ENCODE measurements around the gene KPNA6. TPM values are rescaled to one million over a fixed set of nuclear protein-coding genes. Genes with fewer than 3 reads are reported as not detected.
"Not testable (repeated sequence)": the region's sequence is repeated elsewhere in the genome, so short reads cannot be mapped to it uniquely, and the experiment has no call there.

Gene KPNA6
- total RNA-seq, 2 experiments from 2014 or later, result 19.5 to 36.3 TPM

DNA sequence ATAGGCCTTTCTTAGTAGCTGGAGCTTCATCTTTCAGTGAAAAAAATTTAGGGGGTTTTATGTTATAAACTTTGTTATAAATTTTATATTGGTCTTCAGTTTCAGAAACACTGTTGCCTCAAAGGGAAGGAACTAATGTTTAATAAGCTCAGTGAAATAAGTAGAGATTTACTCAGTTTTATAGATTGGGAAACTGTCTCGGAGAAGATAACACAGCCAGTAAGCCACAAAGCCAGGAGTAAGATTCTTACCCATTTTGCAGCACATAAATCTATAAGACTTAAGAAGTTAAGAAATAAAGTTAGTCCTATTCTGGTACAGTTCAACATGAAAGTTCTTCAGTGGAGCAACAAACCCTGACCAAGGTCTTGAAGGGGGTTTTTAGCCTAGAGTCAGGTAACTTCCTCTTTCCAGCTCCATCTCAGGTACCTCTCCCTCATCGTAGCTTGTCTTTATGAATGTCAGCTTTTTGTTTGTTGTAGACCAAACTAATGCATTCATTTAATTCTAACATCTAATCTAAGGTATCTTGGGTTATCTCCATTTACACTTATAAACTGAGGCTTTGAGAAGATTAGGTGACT, 3.3 kb downstream of the KPNA6 start:
- DNase-seq (ENCODE audit: low spot score), result peak; percentile 44
- H3K36me3 ChIP-seq (ENCODE audit: insufficient read depth, low read length), result peaks cover 31% of the 10 kb centered on the region
- H2AFZ ChIP-seq (ENCODE audit: low read length), result no peak overlapping the region
- intact Hi-C loops (cut with micrococcal nuclease; ENCODE audit: unreplicated experiment), result no loop called here
- ChIA-PET CTCF (ENCODE audit: unreplicated experiment) (interaction anchor here (1.0 kb wide), 1 partner anchor 17 kb away, joined by 5 read pairs; no protein-coding TSS in a partner anchor), POLR2A (interaction anchor here (0.6 to 5.6 kb wide), 5 partner anchors 9 to 38 kb away, joined by 3 to 27 read pairs (median 4); partner anchors contain the start of gene TMEM39B)
- H3K4me3 ChIP-seq (ENCODE audit: low read depth, low read length, poor library complexity, severe bottlenecking), result no peak overlapping the region
- H3K9me2 ChIP-seq (ENCODE audit: insufficient read depth, low read length), result no peaks in the 10 kb centered on the region
- no peaks in the 10 kb centered on the region for H3K9me3 ChIP-seq (ENCODE audit: low read length)
- H4K20me1 ChIP-seq (ENCODE audit: insufficient read depth, low read length), result peaks cover 17% of the 10 kb centered on the region
- BruUV-seq (replicated peaks), result TSS peak; percentile 57
- H3K79me2 ChIP-seq (ENCODE audit: insufficient read depth, low read depth, low read length), result peaks cover 81% of the 10 kb centered on the region
- H3K4me1 ChIP-seq (ENCODE audit: insufficient read depth, low read length, poor library complexity, severe bottlenecking), result peaks cover 29% of the 10 kb centered on the region
- TF ChIP-seq EZH2phosphoT487 (IDR thresholded peaks at IDR 0.05; ENCODE audit: borderline replicate concordance, low read depth, low read length), result no peak
- TF ChIP-seq CTCF (conservative IDR thresholded peaks at IDR 0.05; ENCODE audit: low read length), result no peak
- peak overlapping the region; percentile 15 for H3K27ac ChIP-seq (ENCODE audit: low read depth, low read length, poor library complexity, severe bottlenecking)
- H3K4me2 ChIP-seq (ENCODE audit: low read length), result peak overlapping the region; percentile 51

DNA sequence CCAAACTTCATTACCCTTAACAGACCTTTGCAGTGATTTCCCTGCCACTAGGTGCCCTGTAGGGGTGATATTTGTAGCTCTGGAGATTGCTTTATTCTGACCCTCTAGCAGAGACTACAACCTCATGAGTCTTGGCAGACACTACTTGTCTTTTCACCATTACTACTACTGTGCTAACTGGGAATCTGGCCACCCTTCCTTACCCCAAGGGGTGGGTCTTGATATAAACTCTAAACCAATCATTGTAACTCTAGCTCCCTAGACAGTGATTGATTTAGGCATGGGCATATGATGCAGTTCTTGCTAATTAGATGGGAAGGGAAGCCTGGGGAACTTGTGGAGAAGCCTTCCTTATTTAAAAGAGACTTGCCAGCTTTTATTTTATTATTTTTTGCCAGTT, 3.9 kb downstream of the KPNA6 start:
- no peak overlapping the region for H3K4me3 ChIP-seq (ENCODE audit: low read depth, low read length, poor library complexity, severe bottlenecking)
- no peak for DNase-seq (ENCODE audit: low spot score)
- H3K27ac ChIP-seq (ENCODE audit: low read depth, low read length, poor library complexity, severe bottlenecking), result no peak overlapping the region
- H3K4me1 ChIP-seq (ENCODE audit: insufficient read depth, low read length, poor library complexity, severe bottlenecking), result peaks cover 29% of the 10 kb centered on the region
- H3K4me2 ChIP-seq (ENCODE audit: low read length), result peak overlapping the region; percentile 51; the same call in 1 of the 2 replicates
- no peak; the same call in 1 of the 2 replicates for TF ChIP-seq CTCF (conservative IDR thresholded peaks at IDR 0.05; ENCODE audit: low read length)
- TF ChIP-seq EZH2phosphoT487 (IDR thresholded peaks at IDR 0.05; ENCODE audit: borderline replicate concordance, low read depth, low read length), result no peak
- H2AFZ ChIP-seq (ENCODE audit: low read length), result no peak overlapping the region
- POLR2A ChIA-PET, result interaction anchor here (0.7 to 5.6 kb wide), 4 partner anchors 8 to 90 kb away, joined by 5 to 27 read pairs (median 7); partner anchors contain the start of gene TMEM39B
- H4K20me1 ChIP-seq (ENCODE audit: insufficient read depth, low read length), result peaks cover 17% of the 10 kb centered on the region
- H3K9me3 ChIP-seq (ENCODE audit: low read length), result no peaks in the 10 kb centered on the region
- peaks cover 84% of the 10 kb centered on the region for H3K79me2 ChIP-seq (ENCODE audit: insufficient read depth, low read depth, low read length)
- H3K9me2 ChIP-seq (ENCODE audit: insufficient read depth, low read length), result no peaks in the 10 kb centered on the region
- CTCF ChIA-PET (ENCODE audit: unreplicated experiment), result interaction anchor here (1.0 kb wide), 1 partner anchor 16 kb away, joined by 5 read pairs; no protein-coding TSS in a partner anchor
- no TSS peak for BruUV-seq (replicated peaks)
- intact Hi-C loops (cut with micrococcal nuclease; ENCODE audit: unreplicated experiment), result no loop called here
- H3K36me3 ChIP-seq (ENCODE audit: insufficient read depth, low read length), result peaks cover 31% of the 10 kb centered on the region

DNA sequence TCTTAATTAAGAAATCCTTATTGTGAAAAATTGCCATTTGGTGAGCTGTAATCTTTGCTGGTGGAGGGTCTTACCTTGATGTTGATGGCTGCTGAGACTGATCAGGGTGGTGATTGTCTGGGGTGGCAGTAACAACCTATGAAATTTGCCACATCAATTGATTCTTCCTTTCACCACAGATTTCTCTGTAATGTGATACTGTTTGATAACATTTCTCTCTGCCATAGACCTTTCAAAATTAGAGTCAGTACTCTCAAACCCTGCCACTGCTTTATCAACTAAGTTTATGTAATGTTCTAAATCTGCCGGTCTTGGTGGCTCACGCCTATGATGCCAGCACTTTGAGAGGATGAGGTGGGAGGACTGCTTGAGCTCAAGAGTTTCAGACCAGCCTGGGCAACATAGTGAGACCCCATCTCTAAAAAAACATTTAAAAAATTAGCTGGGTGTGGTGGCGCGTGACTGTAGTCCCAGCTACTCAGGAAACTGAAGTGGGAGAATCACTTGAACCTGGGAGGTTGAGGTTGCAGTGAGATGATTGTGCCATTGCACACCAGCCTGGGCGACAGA, 5.0 kb downstream of the KPNA6 start:
- CTCF ChIA-PET (ENCODE audit: unreplicated experiment), result no interaction called here
- Histone ChIP-seq H2AFZ (ENCODE audit: low read length) (no peak overlapping the region), H3K4me2 (ENCODE audit: low read length) (no peak overlapping the region), H3K79me2 (ENCODE audit: insufficient read depth, low read depth, low read length) (peaks cover 94% of the 10 kb centered on the region), H4K20me1 (ENCODE audit: insufficient read depth, low read length) (peaks cover 21% of the 10 kb centered on the region), H3K9me3 (ENCODE audit: low read length) (no peaks in the 10 kb centered on the region), H3K27ac (ENCODE audit: low read depth, low read length, poor library complexity, severe bottlenecking) (no peak overlapping the region), H3K4me3 (ENCODE audit: low read depth, low read length, poor library complexity, severe bottlenecking) (no peak overlapping the region), H3K4me1 (ENCODE audit: insufficient read depth, low read length, poor library complexity, severe bottlenecking) (peaks cover 24% of the 10 kb centered on the region), H3K9me2 (ENCODE audit: insufficient read depth, low read length) (no peaks in the 10 kb centered on the region), H3K36me3 (ENCODE audit: insufficient read depth, low read length) (peaks cover 31% of the 10 kb centered on the region)
- TF ChIP-seq EZH2phosphoT487 (IDR thresholded peaks at IDR 0.05; ENCODE audit: borderline replicate concordance, low read depth, low read length), result no peak
- no peak for TF ChIP-seq CTCF (conservative IDR thresholded peaks at IDR 0.05; ENCODE audit: low read length)
- intact Hi-C loops (cut with micrococcal nuclease; ENCODE audit: unreplicated experiment), result no loop called here
- no TSS peak for BruUV-seq (replicated peaks)
- no peak for DNase-seq (ENCODE audit: low spot score)
- POLR2A ChIA-PET, result interaction anchor here (0.6 to 1.7 kb wide), 2 partner anchors 8 to 15 kb away, joined by 3 to 6 read pairs; no protein-coding TSS in a partner anchor

- H3K27ac ChIP-seq (ENCODE audit: low read depth, low read length, poor library complexity, severe bottlenecking); CTCF ChIA-PET (ENCODE audit: unreplicated experiment); BruUV-seq (replicated peaks); H2AFZ ChIP-seq (ENCODE audit: low read length); H3K9me2 ChIP-seq (ENCODE audit: insufficient read depth, low read length); H3K4me2 ChIP-seq (ENCODE audit: low read length); H3K9me3 ChIP-seq (ENCODE audit: low read length); H3K4me3 ChIP-seq (ENCODE audit: low read depth, low read length, poor library complexity, severe bottlenecking); intact Hi-C loops (cut with micrococcal nuclease; ENCODE audit: unreplicated experiment); DNase-seq (ENCODE audit: low spot score): not testable (repeated sequence)
- peaks cover 21% of the 10 kb centered on the region for H4K20me1 ChIP-seq (ENCODE audit: insufficient read depth, low read length)
- H3K79me2 ChIP-seq (ENCODE audit: insufficient read depth, low read depth, low read length), result peaks cover 94% of the 10 kb centered on the region
- peaks cover 24% of the 10 kb centered on the region for H3K4me1 ChIP-seq (ENCODE audit: insufficient read depth, low read length, poor library complexity, severe bottlenecking)
- POLR2A ChIA-PET, result interaction anchor here (1.7 kb wide), 1 partner anchor 15 kb away, joined by 6 read pairs; no protein-coding TSS in a partner anchor
- H3K36me3 ChIP-seq (ENCODE audit: insufficient read depth, low read length), result peaks cover 31% of the 10 kb centered on the region
These were observed 5.6 kb downstream of the KPNA6 start for GRCh38 chr1:32113436-32113835.
